K562 (cell line): ENCODE results near the gene PARD3B. TPM values are rescaled to one million over a fixed set of nuclear protein-coding genes. Genes with fewer than 3 reads are reported as not detected.

ENCODE experiments used
- ATAC-seq: fragments of 200-7000 bp; cut with Tn5 transposase; 3 replicates; pipeline ENCODE4 v1.9.1; 2020; ENCODE audit warnings: moderate library complexity
- BruUV-seq: library from RNA; stranded (reverse); fragments of 400-500 nt; replicated peaks from 2 replicates; lab custom pipeline; 2021; lab: Mats Ljungman, UMichigan
- CTCF ChIA-PET: fragments of 300-600 bp; formaldehyde crosslinking; extraction: SDS; loops from one replicate; lab custom pipeline; 2021; ENCODE audit warnings: low intra/inter-chr PET ratio; lab: Yijun Ruan, JAX
- POLR2A ChIA-PET: fragments of 300-600, 350-650 bp; sonication (Branson Sonifier 250); formaldehyde crosslinking; extraction: SDS; loops from one replicate; lab custom pipeline; 2021; ENCODE audit warnings: antibody characterized with exemption, inconsistent platforms; lab: Yijun Ruan, JAX
- DNase-seq, 4 experiments: peaks; one replicate each; pipeline versions ENCODE4 v3.0.0 to v3.0.0-alpha.2; 2011 to 2018; ENCODE audit warnings: low spot score in 3 of 4, mixed read lengths in 3 of 4; ENCODE audit errors: extremely low read depth in 1 of 4
- FAIRE-seq: peaks from 2 replicates; lab custom pipeline; 2011; peaks lifted over from hg19 to GRCh38; lab: Jason Lieb, UNC
- H2AFZ ChIP-seq: 2 replicates; pipeline ENCODE4 v1.6.0; 2011; ENCODE audit warnings: low read depth, low read length, control low read depth, inconsistent platforms
- H3K27ac ChIP-seq: fragments of 200-600 bp; 3 replicates; pipeline ENCODE4 v1.8.0; 2011; ENCODE audit warnings: low read depth, mild to moderate bottlenecking, control low read depth, inconsistent platforms, low read length, moderate library complexity, mixed read lengths; ENCODE audit errors: extremely low read depth
- H3K27me3 ChIP-seq, 2 experiments: fragments of 300-600 bp in 1 of 2; 2 replicates in 1 of 2; 3 replicates in 1 of 2; pipeline versions ENCODE4 v1.6.0 to v1.8.0; 2011; ENCODE audit warnings: inconsistent platforms in 2 of 2, low read length in 2 of 2, mild to moderate bottlenecking in 1 of 2, mixed read lengths in 1 of 2, moderate library complexity in 1 of 2; ENCODE audit not compliant: control insufficient read depth in 2 of 2, insufficient read depth in 2 of 2
- H3K36me3 ChIP-seq: fragments of 300-600 bp; 3 replicates; pipeline ENCODE4 v1.8.0; 2011; ENCODE audit warnings: mild to moderate bottlenecking, low read length, inconsistent platforms; ENCODE audit not compliant: control insufficient read depth, insufficient read depth
- H3K4me1 ChIP-seq, 2 experiments: fragments of 200-600 bp in 1 of 2; replicated peaks in 1 of 2; 2 replicates in 1 of 2; 3 replicates in 1 of 2; pipeline versions ENCODE4 v1.5.1 to v1.8.0; 2011; ENCODE audit warnings: inconsistent platforms in 2 of 2, low read length in 2 of 2, mild to moderate bottlenecking in 1 of 2, mixed read lengths in 1 of 2, moderate library complexity in 1 of 2; ENCODE audit not compliant: control insufficient read depth in 2 of 2, insufficient read depth in 2 of 2
- H3K4me2 ChIP-seq: 2 replicates; pipeline ENCODE4 v1.6.1; 2011; ENCODE audit warnings: low read length, control low read depth, inconsistent platforms, mixed read lengths; ENCODE audit not compliant: insufficient read depth
- H3K4me3 ChIP-seq: fragments of 200-600 bp; sonication (generic), shearing (Covaris generic); 2 replicates; pipeline ENCODE4 v1.5.1; 2016; ENCODE audit warnings: control low read depth, inconsistent platforms
- H3K79me2 ChIP-seq: fragments of 200-600 bp; 3 replicates; pipeline ENCODE4 v1.8.0; 2011; ENCODE audit warnings: low read length, inconsistent platforms; ENCODE audit not compliant: control insufficient read depth, insufficient read depth
- H3K9ac ChIP-seq, 2 experiments: 2 replicates each; pipeline versions ENCODE4 v1.6.0 to v1.6.1; 2011; ENCODE audit warnings: low read depth in 2 of 2, low read length in 2 of 2, control low read depth in 1 of 2, inconsistent platforms in 1 of 2, mild to moderate bottlenecking in 1 of 2, mixed read lengths in 1 of 2; ENCODE audit not compliant: insufficient read depth in 1 of 2
- H3K9me1 ChIP-seq: one replicate; pipeline ENCODE4 v1.6.0; 2011; ENCODE audit warnings: inconsistent platforms, mild to moderate bottlenecking, low read length, moderate library complexity; ENCODE audit not compliant: control insufficient read depth, insufficient read depth
- H3K9me3 ChIP-seq: replicated peaks from 2 replicates; pipeline ENCODE4 v1.5.1; 2011; ENCODE audit warnings: low read depth, low read length, inconsistent platforms; ENCODE audit not compliant: control insufficient read depth, insufficient read depth
- H4K20me1 ChIP-seq: replicated peaks from 2 replicates; pipeline ENCODE4 v1.6.1; 2011; ENCODE audit warnings: low read length, inconsistent platforms, mixed read lengths; ENCODE audit not compliant: control insufficient read depth, insufficient read depth
- CCAR2 ChIP-seq: fragments of 200-400 bp; formaldehyde crosslinking; IDR thresholded peaks from 2 replicates; pipeline ENCODE4 v1.6.1; 2017; ENCODE audit warnings: mild to moderate bottlenecking, low read depth, low read length
- E4F1 ChIP-seq: fragments of 250-450 bp; sonication (Bioruptor Pico); IDR thresholded peaks from 2 replicates; pipeline ENCODE4 v1.5.0; 2021; ENCODE audit warnings: mild to moderate bottlenecking, borderline replicate concordance
- IRF1 ChIP-seq: sonication (generic); formaldehyde crosslinking; IDR thresholded peaks from 2 replicates; pipeline ENCODE4 v1.8.0; 2022; ENCODE audit warnings: missing genetic modification reagents, mild to moderate bottlenecking, borderline replicate concordance
- MEIS2 ChIP-seq: fragments of 450-650 bp; IDR thresholded peaks from 2 replicates; pipeline ENCODE4 v1.6.1; 2014; ENCODE audit warnings: mild to moderate bottlenecking; ENCODE audit not compliant: partially characterized antibody
- RAD21 ChIP-seq, 2 experiments: fragments of 250-450 bp in 1 of 2; fragments of 450-650 bp in 1 of 2; sonication (Bioruptor Pico) in 1 of 2; formaldehyde crosslinking in 1 of 2; IDR thresholded peaks in 1 of 2; conservative IDR thresholded peaks in 1 of 2; 2 replicates each; pipeline versions ENCODE4 v1.4.0 to v1.8.0; 2020 to 2022; ENCODE audit warnings: mild to moderate bottlenecking in 2 of 2, moderate library complexity in 1 of 2
- SAFB ChIP-seq: fragments of 200-400 bp; formaldehyde crosslinking; IDR thresholded peaks from 2 replicates; pipeline ENCODE4 v1.6.1; 2017; ENCODE audit warnings: low read depth, low read length, borderline replicate concordance
- ZNF384 ChIP-seq: IDR thresholded peaks from 2 replicates; pipeline ENCODE4 v1.6.1; 2012; ENCODE audit warnings: low read depth, low read length, improper control_type of control experiment
- WGBS: fragments of 100-300 bp; shearing (Covaris generic); methylation state at CpG from one replicate; pipeline ENCODE4 v1.1.6; 2016; ENCODE audit warnings: low coverage, mixed read lengths; ENCODE audit not compliant: insufficient coverage; ENCODE audit errors: missing lambda C conversion rate; 5-methylcytosine and 5-hydroxymethylcytosine counted together
- in situ Hi-C: fragments of 300-500 bp; cut with MboI; formaldehyde crosslinking; loops from 4 replicates; pipeline ENCODE4 v1.15.0; 2018; ENCODE audit warnings: inconsistent platforms, mixed read lengths
- intact Hi-C: fragments of 100-400 bp; cut with micrococcal nuclease; formaldehyde crosslinking; loops from 2 replicates; pipeline ENCODE4 v1.14.2; 2022
- polyA plus RNA-seq, 8 experiments: library from polyadenylated mRNA; depleted of rRNA in 4 of 8; stranded (reverse) in 5 of 8; unstranded in 3 of 8; fragments of >200 nt; fragmentation: Nextera tagmentation in 2 of 8; fragmentation: Illumina TruSeq in 1 of 8; extraction: Ambion mirVana in 2 of 8; extraction: Trizol in 1 of 8; gene quantifications; 2 replicates each; pipeline versions ENCODE4 v1.2.1 to v1.2.3, GENCODE V29; 2011 to 2014; ENCODE audit warnings: inconsistent platforms in 1 of 8, missing spikeins in 1 of 8
- total RNA-seq, 7 experiments: library from RNA; depleted of rRNA in 6 of 7; stranded (reverse); fragments of >200 nt in 6 of 7; fragmentation: Illumina TruSeq in 2 of 7; extraction: Trizol in 2 of 7; gene quantifications; 2 replicates each; pipeline versions ENCODE4 v1.2.1 to v1.2.3, GENCODE V29; 2011 to 2021; ENCODE audit warnings: low replicate concordance in 1 of 7

Gene PARD3B
- total and polyA plus RNA-seq, 9 of the 15 experiments (the other 6 are each of a cell fraction or from before 2014, with no cell fraction given): 0.15 to 3.0 (median 1.1) TPM

DNA sequence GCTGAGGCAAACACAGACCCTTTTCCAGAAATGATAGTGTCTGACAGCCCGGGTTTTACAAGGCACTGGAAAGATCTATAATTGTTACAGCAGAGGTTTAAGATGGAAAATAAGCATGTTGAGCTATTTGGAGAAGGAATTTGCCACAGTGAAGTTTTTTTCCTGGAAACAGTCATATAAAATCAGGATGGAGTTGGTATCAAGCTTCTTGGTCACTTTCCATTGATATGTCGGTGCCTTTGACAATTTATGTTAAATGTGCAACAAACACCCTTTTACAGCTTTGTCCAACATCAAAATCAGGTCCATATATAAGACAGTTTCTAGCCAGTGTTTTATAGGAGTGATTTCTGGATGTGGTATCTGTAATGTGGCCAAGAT lies 1019.9 kb downstream of the PARD3B start:
- H3K79me2 ChIP-seq: no peaks in the 10 kb centered on the region
- in situ Hi-C loops: no loop called here
- no peak overlapping the region for H3K9ac ChIP-seq
- no peak overlapping the region for H2AFZ ChIP-seq
- no peak overlapping the region for H3K4me3 ChIP-seq
- H3K27ac ChIP-seq: no peak overlapping the region
- ChIA-PET POLR2A (no interaction called here), CTCF (no interaction called here)
- no peak for ATAC-seq
- TF ChIP-seq E4F1: no peak
- no peak for TF ChIP-seq MEIS2
- TF ChIP-seq RAD21 (CRISPR knock-in tag; conservative IDR thresholded peaks at IDR 0.05 in 1 of 2, IDR thresholded peaks at IDR 0.05 in 1 of 2): no peak
- no peak for TF ChIP-seq IRF1
- no peak for TF ChIP-seq ZNF384
- no peak for TF ChIP-seq CCAR2
- TF ChIP-seq SAFB: no peak
- FAIRE-seq: no peak
- no peaks in the 10 kb centered on the region for H4K20me1 ChIP-seq
- no peak for DNase-seq
- no peaks in the 10 kb centered on the region for H3K36me3 ChIP-seq
- 3% methylated on average over 2 of the region's 2 CpGs for WGBS
- BruUV-seq: no TSS peak
- H3K9me1 ChIP-seq: no peaks in the 10 kb centered on the region
- intact Hi-C loops: no loop called here
- no peak overlapping the region for H3K4me2 ChIP-seq
- H3K4me1 ChIP-seq: no peaks in the 10 kb centered on the region
- no peaks in the 10 kb centered on the region; a peak in 1 of 5 replicates for H3K27me3 ChIP-seq
- H3K9me3 ChIP-seq: no peaks in the 10 kb centered on the region
